NCI-H1436 treated with DMSO at 0.1 percent for 48 hours (cell line): Measurements from ENCODE around the gene ZMIZ1.
A peak's percentile ranks its signal among the peaks of the same experiment; 100 is the strongest.

ENCODE experiments used
- DNase-seq: peaks from one replicate; lab custom pipeline; 2025; lab: John Stamatoyannopoulos, UW

ZMIZ1 gene

DNA sequence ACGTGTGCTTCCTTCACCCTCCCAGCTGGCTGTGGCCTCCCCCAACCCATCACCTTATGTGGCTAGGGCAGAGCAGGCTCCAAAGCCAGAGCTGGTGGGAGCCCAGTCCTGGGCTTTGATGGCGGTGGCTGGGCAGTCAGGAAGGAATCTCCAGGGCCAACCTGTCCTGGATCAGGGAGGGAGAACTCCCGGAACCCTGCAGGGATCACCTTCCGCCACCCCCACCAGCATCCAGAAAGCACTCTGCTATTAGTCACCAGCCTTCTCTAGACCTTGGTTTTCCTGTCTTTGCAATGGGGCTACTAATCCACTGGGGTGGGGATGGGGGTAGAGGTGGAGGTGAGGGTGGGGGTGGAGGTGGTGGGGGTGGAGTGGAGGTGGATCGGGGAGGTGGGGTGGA is 139.0 kb downstream of the ZMIZ1 start:
- DNase-seq: no peak

GRCh38 chr10:79208251-79208983 is 139.7 kb downstream of the ZMIZ1 start:
- no peak for DNase-seq

- DNase-seq: no peak
These were observed 140.6 kb downstream of the ZMIZ1 start for GRCh38 chr10:79209340-79209739.

GRCh38 chr10:79209831-79210230 is 141.1 kb downstream of the ZMIZ1 start:
- no peak for DNase-seq

DNA sequence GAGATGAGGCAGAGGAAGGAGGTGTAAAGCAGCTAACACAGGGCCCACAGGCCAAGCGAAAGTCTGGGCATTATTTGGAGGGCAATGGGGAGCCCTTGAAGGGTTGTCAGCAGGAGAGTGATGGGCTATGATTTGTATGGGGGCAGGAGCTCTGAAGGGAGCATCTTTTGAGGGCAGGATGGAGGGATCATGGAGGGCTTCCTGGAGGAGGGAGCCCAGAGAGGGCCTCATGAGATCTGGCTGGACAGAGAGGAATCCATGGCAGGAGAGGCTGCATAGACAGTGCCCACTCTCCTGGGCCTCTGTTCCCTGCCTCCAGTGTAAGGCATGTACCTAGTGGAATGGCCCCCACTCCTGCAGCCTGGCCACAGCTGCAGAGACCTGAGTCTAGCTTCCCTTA is 141.9 kb downstream of the ZMIZ1 start:
- DNase-seq: no peak

GRCh38 chr10:79211616-79212015 is 142.8 kb downstream of the ZMIZ1 start:
- no peak for DNase-seq

- no peak for DNase-seq
These were observed 146.8 kb downstream of the ZMIZ1 start for GRCh38 chr10:79215531-79215930.

- no peak for DNase-seq
These were observed 150.7 kb downstream of the ZMIZ1 start for GRCh38 chr10:79219322-79219957.

DNA sequence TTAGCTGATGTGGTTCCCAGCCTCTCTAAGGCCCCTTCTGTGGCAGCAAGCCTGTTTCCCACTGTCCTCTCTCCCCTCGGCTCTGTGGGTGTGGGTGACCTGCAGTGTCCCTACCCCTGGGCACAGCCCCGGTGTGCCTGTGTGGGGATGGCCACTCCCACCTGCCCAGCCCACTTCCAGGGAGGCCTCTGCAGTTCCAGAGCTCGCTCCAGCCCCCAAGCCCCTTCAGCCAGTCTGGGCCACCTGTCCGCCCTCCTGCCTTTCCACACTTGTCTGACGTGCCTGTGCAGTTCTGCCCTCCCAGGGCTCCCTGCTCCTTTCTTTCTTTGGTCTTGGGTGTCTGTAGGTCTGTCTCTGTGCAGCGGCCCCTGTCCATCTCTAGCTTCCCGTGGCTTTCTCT is 151.5 kb downstream of the ZMIZ1 start:
- DNase-seq: no peak

DNA sequence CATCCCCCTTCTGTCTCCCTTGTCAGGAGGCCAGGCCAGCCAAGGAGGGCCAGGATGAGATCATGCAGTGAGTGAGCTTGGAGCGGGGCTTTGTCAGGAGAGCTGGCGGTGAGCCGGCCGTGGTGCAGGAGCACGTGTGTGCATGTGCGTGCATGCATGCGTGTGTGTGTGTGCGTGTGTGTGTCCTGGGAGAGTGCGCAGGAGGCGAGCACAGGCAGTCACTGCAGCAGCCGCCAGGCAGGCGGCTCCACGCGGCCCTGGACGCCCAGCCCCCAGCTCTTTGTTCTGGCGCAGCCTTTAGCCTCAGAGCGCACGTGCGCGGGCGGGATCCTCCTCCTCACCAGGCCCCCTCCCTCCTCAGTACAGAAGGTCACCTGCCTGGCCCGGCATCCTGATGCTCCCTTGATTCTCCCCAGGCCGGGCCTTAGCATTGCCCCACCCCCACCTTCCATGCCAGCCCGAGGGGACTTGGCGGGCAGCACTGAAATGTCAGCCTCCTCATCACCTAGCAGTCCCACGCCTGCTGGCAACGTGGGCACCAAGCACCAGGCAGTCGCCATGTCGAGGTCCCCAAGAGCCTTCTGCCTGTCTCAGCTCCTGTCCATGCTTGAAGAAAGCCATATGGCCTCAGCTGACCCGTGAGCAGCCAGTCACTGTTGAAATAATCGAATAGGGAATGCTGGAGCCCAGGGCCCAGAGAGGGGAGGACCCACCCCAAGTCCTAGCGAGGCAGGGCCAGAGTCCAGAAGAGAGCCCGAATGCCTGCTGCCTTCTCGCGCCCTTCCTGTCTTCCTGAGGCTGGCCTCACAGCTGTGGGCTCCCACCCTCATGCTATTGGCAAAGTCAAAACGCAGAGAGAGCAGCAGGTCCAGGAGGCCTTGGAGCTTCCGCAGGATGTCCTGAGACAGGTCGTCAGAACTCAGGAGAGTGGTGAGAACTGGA is 152.6 kb downstream of the ZMIZ1 start:
- peak; percentile 11 for DNase-seq

DNA sequence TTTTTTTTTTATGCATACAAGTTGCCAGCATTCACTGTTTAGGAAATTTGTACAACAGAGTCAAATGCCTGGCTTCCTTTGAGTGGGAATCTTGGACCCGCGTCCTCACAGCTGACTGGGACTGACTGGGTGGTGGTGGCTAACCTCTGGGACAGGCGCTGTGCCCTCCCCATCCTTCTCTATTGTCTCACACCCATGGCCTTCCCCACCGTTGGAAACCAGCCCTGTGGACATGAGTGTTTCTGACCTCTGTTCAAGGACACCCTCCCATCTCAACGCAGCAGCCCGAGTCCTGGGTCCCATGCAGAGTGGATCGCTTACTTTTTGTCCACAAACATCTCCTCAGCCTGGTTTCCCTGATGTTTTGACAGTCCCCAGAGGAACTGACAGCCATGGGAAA is 153.4 kb downstream of the ZMIZ1 start:
- no peak for DNase-seq

DNA sequence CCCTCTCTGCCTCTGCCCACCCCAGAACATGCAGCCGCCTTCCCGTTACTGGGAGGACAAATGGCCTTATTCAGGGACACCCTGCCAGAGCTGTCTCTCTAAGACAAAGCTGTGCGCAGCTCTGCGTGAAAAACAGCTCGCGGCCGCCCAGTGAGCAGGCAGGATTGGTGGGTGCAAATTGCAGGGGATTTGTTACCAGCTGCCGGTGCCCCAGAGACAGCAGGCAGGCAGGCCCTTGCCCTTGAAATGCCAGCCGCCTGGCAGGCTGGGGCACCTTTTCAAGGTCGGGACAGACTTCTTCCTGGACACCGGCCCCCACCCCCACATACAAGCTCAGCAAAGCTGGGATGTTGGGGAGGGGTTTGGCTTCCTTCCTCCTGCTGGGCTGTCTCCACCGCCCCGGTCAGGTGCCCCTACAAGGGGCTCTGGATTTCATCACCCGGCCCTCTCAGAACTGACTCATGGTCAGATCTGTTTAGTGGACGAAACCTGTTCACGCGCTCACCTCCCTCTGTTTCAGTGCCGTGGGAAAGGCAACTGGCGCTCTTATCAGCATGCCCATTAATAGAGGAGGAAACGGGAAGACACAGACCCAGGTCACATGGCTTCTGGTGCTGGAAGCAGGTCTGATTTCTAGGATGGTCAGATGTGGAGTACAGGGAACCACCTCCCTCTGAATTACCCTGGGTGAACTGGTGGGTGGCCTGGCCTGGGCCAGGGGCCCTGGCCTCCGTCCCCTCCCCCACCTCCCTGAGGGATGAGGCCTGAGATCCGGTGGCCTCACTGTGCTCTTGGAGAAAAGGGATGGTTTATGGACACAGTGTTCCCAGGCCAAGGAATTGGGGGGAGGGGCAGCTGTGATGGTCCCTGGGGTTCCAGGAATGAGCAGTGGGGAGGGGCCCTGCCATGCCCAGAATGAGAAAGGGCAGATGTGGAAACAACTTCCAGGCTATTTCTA is 154.6 kb downstream of the ZMIZ1 start:
- DNase-seq: no peak

DNA sequence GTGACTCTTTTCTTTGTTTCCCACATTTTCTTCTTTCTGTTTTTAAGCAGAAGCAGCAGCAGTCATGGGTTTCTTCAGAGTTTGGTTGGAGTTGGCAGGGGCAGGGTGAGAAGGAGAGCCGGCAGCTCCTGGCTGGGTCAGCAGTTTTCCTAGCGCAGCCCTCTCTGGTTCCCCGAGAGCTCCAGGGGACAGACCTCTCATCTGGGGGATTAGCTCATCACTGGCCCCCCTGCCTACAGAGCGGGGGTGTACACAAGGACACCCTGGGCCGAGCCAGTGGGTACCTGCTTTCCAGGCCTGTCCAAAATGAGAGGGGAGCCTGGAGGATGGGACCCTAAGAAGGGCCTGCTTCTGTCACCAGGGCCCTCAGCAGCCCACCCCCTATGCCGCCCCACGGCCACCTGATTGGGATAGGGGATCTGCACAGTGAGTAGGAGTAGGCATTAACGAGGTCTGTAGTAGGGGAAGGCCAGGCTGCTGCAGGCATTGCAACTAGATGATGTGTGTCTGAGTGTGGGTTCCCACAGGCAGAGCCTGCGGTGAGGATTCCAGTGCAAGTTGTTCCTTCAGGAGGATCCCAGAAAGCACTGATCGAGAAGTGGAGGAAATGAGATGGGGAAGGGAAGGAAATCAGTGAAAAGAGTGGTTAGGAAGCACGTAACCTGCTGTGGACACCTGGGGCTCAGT is 155.6 kb downstream of the ZMIZ1 start:
- no peak for DNase-seq

- DNase-seq: no peak
These were observed 156.2 kb downstream of the ZMIZ1 start for GRCh38 chr10:79224992-79225391.

- DNase-seq: no peak
These were observed 157.9 kb downstream of the ZMIZ1 start for GRCh38 chr10:79226391-79227245.

DNA sequence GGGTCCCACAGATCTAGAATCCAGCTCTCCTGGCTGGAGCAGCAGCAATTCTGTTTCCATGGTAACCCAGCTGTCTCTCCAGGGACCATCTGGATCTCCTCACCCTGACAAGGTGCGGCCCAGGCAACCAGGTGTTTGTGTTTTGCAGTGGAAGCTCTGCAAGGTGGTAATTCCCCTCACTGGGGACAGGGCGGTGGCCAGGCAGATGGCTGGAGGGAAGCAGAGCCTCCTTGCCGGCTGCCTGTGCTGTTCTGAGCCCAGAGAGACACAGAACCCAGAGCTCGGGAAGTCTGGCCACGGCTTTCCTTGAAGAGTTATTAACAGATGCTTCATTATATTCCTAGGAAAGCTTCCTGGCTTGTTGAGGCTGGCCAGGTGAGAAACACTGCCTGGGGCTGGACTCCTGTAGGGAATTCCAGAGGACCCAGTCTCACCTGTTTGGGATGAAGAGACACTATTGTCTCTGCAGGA is 160.3 kb downstream of the ZMIZ1 start:
- DNase-seq: no peak

GRCh38 chr10:79229830-79230327 is 161.1 kb downstream of the ZMIZ1 start:
- DNase-seq: no peak

- peak; percentile 47 for DNase-seq
These were observed 161.6 kb downstream of the ZMIZ1 start for GRCh38 chr10:79230328-79230830.

- no peak for DNase-seq
These were observed 162.1 kb downstream of the ZMIZ1 start for GRCh38 chr10:79230850-79231249.
